Measurements from ENCODE around the gene RAMACL. TPM values are rescaled to one million over a fixed set of nuclear protein-coding genes. Genes with fewer than 3 reads are reported as not detected.
"Not testable (repeated sequence)": the region's sequence is repeated elsewhere in the genome, so short reads cannot be mapped to it uniquely, and the experiment has no call there.

The RAMACL gene
- total RNA-seq, 1 donor from 2014 or later: 0.43 TPM

- no peak for DNase-seq (ENCODE audit: low read depth)
Observed at GRCh38 chr6:166597711-166598440, 11.4 kb upstream of the RAMACL start.

DNA sequence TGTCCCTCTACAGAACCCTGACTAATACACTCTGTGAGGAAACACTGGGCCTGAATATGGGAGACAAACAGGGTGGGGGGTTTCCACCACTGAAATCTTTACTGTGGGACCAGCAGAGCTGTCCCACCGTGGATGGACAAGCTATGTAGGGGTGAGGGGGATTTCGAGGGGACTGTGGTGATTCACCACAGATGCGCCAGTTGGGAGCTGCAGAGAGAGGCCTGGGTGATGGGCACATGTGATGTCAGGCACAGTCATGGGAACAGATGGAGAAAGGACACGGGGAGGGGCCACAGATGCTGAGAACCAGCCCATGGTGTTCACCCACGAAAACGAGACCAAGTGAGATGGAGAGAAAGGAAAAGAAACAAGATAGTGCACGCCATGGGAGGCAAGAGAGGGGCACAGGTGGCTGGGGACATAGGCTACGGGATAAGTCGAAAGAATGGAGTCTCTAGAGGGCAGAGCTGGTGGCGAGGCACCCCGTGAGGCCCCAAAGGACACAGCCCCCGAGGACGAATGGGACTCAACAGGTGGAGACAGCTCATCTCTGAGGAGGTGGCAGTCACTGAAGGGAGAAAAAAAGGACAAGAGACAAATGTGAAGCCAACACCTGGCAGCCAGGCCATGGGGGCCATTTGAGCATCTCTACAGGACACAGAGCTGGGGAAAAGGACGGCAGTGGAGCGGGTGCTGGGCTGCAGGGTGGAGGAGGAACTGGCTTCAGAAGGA is 10.5 kb upstream of the RAMACL start:
- DNase-seq (ENCODE audit: low read depth): no peak

DNA sequence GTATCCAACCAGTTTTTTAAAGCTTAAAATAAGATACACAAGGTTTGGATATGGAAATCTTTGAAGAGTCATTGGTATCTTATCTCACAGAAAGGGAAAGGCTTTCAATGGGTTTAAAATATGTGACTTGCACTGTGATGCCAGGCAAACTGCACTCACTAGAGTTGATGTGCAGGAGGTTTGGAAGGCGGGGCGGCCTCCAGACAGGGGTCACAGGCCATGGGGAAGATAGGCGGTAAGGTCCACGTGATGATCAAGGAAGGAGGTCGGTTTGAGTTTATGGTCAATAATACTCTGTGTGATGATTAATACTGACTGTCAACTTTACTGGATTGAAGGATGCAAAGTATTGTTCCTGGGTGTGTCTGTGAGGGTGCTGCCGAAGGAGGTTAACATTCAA is 9.5 kb upstream of the RAMACL start:
- DNase-seq (ENCODE audit: low read depth): no peak

- DNase-seq (ENCODE audit: low read depth): peak; percentile 61
Observed at GRCh38 chr6:166595061-166595780, 8.7 kb upstream of the RAMACL start.

DNA sequence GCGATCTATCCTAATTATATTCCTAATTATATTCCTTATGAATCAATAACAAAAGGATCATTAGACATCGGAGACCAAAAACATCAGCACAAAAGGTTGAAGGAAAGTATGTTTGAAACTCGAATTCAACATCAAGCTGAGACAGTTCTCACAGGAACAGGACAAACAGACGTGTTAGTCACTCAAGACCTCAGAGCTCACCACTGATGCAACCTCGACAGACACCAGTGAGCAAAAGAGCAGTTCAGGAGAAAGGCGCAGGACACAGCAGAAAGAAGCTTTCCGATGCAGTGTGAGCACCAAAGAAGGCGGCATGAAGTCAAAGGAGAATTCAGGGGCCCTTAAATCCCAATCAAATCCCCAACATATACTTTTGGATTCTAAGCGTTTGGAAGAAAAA is 6.3 kb upstream of the RAMACL start:
- peak; percentile 45 for DNase-seq (ENCODE audit: low read depth)

DNA sequence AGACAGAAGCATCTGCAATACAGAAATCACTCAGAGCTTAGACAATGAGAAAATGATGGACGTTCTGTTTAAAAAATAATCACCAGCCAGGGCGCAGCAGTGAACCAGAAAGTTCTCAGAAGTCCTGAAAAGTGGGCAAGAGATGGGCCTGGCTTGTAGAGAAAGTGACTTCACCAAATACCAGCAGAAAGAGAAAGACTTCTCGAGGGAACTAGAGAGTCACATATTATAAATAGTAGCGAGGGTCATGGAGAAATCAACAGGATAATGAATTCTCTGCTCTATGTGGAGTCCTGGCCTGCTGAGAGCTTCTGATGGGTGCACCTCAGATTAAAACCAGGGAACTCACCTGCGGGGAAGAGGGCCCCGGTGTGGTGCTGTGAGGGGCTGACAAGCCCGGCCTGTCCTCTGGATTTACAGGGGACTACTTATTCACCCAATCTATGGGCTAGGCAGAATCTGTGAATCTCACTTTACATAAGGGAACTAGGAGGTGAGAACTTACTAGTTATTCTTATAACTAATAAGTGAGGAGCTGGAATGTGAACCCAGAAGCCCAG is 5.6 kb upstream of the RAMACL start:
- DNase-seq (ENCODE audit: low read depth): peak; percentile 31

GRCh38 chr6:166591026-166591425 is 4.5 kb upstream of the RAMACL start:
- no peak for DNase-seq (ENCODE audit: low read depth)

- no peak for DNase-seq (ENCODE audit: low read depth)
Observed at GRCh38 chr6:166589786-166590574, 3.5 kb upstream of the RAMACL start.

GRCh38 chr6:166589337-166589731 is 2.9 kb upstream of the RAMACL start:
- no peak for DNase-seq (ENCODE audit: low read depth)

DNA sequence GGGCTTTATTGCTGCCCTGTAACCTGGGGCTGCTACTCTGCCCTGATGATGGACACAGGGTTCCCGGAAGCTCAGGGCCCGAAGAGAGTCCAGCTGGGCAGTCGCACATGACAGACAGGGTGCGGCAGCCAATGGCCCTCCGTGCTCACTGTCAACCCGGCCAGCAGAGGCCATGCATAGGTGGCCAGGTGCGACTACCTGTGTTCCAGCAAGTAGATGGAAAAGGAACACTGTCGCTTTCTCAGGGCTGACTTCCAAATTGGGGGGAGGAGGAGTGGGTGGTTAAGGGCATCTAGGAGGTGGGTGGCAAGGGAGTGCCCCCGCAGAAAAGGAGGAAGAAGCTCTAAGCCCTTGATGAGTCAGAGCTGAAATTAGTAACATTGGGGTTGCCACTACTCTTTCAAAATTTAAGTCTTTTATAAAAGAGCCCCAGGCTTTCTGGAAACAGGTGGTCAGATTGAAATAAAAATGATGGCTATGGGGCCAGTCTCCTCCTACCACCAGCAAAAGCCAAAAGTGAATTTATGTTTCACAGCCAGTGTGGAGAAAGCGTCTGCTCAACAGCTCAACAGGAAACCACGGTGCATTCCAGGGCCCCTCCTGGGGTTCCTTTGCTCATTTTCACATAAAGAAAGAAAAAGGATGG is 2.3 kb upstream of the RAMACL start:
- DNase-seq (ENCODE audit: low read depth): peak; percentile 58

DNA sequence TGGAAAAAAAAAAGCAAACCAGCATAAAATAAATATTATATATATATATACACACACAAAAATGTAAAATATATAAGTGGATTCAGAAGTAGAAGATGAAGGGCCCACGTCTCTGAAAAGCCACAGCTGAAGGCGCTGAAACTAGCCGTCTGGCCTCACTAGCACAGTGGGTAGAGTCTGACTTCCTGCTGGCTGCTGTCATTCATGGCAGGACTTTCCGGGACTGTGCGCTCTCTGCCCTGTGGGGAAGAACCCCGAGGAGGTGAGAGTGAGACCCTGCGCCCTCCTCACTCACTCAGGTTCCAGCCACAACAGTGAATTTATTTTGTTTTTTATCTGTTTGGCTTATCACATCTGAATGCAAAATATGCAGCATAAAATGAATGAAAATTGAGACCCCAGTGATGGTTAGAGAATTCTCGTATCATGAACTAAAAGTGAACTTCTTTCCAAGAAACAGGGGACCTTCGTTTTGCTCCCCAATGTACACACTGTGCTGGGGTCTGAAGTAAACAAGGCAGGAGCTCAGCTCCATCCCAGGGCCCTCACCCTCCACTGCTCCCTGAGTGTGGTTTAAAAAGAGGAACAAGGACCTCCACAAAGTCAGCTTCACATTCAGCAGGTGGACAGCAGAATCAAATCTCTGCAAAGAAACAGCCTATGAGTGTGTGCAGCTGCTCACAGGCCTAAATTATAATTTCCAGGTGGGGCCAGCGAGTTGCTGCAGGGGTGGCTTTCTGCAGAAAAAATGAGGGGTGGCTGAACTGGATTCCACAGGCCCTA is 1.3 kb upstream of the RAMACL start:
- no peak for DNase-seq (ENCODE audit: low read depth)

DNA sequence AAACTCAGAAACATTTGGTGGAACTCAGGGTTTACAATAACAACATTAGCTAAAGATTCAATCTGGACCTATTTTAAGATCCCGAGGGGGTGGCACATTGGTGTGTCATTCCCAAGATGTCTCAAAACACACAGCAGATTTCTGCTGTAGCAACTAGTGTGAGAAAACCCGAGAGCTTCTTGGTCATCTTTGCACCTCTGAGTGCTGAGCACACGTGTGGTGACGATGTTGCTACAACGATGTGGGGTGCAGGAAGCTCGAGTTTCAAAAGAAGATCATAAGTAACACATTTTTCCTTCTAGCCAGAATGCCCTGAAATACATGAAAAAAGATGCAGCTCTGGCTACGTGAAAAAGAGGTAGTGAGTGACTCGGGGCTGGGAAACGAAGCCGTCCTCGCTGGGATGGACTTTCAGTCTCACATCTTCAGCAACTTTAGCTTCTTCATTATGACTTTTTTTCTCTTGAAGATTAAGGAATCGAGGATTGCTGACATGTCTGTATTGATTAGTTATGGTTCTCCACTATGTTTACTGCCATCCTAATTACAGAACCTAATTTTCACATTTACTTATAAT is 1.5 kb downstream of the RAMACL start:
- no peak for DNase-seq (ENCODE audit: low read depth)

DNA sequence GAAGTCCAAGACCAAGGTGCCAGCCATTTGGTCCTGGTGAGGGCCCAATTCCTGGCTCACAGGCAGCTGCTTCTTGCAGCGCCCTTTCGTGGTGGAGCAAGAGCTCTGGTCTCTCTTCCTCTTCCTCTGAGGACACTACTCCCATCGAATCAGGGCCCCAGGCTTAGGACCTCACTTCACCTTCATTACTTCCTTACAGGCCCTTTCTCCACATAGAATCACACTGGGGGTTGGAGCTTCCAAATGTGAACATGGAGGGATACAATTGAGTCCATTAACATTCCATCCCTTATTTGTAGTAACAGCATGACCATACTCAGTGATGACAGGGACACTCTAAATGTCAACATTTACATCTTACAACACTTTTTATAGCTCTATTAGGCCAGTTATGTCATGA is 2.3 kb downstream of the RAMACL start:
- DNase-seq (ENCODE audit: low read depth): no peak

DNA sequence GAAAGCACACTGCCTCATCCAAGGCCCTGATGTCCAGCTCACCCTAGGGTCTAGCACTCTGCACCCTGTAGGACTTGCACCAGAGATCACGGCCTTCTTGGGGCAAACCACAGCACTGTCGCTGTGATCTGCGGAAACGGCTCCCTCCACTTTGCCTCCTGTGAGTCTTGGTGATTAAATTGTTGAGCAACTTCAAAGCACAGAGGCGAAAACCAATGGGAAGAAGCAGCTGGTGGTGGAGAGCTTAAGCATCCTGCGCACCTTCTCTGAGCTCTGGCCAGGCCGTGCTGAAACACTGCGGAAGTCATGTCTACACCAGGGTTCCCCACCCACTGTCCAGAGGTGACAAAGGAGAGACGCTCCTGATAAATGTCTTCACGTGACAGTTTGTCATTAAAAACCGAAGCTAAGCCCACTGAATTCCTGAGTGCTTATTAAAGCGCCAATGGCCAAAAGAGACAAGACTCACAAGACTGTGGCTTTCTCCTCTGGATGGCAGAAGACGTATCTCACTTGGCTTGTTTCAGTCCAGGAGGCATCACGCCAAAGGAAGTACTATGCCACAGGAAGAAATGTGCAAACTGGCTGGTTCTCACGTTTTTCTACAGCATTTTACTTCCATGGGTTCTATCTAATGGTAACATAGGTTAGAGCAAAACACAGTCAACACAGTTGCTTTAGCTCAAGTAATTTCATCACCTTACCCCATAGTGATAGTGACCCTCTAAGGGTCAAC is 3.1 kb downstream of the RAMACL start:
- DNase-seq (ENCODE audit: low read depth): no peak

DNA sequence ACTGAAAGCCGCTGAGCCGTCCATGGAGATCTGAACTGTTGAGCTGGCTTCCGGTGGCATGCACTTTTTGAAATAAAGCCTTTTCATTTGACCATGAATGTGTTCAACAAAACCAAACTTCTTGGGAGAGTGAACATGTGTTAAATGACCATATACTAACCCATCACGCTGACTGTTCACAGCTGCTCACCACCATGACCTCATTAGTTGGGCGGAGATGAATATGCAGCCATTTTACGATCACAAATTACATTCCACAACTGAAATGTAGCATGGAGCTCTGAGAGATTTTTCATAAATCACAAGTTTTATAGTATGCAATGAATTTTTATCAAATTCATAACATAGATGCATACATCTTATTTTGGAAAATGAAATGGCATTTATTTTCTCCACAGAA is 4.2 kb downstream of the RAMACL start:
- DNase-seq (ENCODE audit: low read depth): peak; percentile 32

- not testable (repeated sequence) for DNase-seq (ENCODE audit: low read depth)
Observed at GRCh38 chr6:166581801-166582200, 4.7 kb downstream of the RAMACL start.

DNA sequence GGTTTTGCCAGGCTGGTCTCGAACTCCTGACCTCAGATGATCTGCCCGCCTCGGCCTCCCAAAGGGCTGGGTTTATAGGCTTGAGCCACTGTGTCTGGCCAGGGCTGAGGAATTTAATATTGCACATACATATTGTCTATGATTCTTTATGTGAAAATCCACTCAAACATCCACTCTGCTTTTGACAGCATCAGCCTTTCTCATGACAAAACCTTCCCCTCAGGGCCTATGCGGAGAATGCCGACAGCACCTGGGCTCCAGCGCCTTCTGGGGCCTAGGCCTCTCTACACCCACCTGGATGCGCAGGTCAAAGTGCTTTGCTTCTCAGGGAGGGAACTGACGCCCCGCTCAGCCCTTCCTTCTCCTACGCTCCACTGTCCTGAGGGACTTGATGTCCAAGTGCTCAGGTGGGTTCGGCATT is 5.4 kb downstream of the RAMACL start:
- DNase-seq (ENCODE audit: low read depth): no peak
